Stomach (tissue), 4 donors: ENCODE measurements around the gene COCH.

Source experiments
- POLR2A ChIP-seq, 4 donors: fragments of 450-650 bp; IDR thresholded peaks; one replicate each; pipeline ENCODE4 v1.6.1; 2016; ENCODE audit warnings: antibody characterized with exemption in 4 of 4, control low read depth in 2 of 4, mild to moderate bottlenecking in 1 of 4, moderate library complexity in 1 of 4
- POLR2AphosphoS5 ChIP-seq, 3 donors: sonication (generic); formaldehyde crosslinking; IDR thresholded peaks; one replicate each; pipeline ENCODE4 v1.6.1; 2016; ENCODE audit warnings: antibody characterized with exemption in 3 of 3
- TF ChIP-seq, protein P1 (sequence below), 7 experiments: fragments of 450-650 bp in 4 of 7; fragments of 200-600 bp in 3 of 7; sonication (generic) in 3 of 7; IDR thresholded peaks; one replicate each; pipeline ENCODE4 v1.5.1; 2016 to 2019; ENCODE audit warnings: antibody characterized with exemption in 7 of 7, control low read depth in 2 of 7, mild to moderate bottlenecking in 1 of 7

DNA sequence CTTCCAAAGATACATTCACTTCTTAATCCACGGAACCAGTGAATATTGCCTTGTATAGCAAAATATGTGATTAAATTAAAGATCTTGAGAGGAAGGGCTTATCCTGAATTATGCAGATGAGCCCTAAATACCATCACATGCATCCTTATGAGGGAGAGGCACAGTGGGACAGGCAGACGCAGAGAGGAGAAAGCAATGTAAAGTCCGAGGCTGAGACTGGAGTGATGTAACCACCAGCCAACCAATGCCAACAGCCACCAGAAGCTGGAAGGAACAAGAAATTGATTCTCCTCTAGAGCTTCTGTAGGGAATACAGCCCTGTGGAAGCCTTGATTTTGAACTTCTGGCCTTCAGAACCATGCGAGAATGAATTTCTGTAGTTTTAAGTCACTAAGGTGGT, 44.5 kb upstream of the COCH start:
- TF ChIP-seq, protein P1, sequence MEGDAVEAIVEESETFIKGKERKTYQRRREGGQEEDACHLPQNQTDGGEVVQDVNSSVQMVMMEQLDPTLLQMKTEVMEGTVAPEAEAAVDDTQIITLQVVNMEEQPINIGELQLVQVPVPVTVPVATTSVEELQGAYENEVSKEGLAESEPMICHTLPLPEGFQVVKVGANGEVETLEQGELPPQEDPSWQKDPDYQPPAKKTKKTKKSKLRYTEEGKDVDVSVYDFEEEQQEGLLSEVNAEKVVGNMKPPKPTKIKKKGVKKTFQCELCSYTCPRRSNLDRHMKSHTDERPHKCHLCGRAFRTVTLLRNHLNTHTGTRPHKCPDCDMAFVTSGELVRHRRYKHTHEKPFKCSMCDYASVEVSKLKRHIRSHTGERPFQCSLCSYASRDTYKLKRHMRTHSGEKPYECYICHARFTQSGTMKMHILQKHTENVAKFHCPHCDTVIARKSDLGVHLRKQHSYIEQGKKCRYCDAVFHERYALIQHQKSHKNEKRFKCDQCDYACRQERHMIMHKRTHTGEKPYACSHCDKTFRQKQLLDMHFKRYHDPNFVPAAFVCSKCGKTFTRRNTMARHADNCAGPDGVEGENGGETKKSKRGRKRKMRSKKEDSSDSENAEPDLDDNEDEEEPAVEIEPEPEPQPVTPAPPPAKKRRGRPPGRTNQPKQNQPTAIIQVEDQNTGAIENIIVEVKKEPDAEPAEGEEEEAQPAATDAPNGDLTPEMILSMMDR (IDR thresholded peaks at IDR 0.05): no peak
- no peak for TF ChIP-seq POLR2A (IDR thresholded peaks at IDR 0.05)
- no peak for TF ChIP-seq POLR2AphosphoS5 (IDR thresholded peaks at IDR 0.05)
